Epithelial cell of alveolus of lung (primary cell): ENCODE measurements around the gene KLHDC3. TPM values are rescaled to one million over a fixed set of nuclear protein-coding genes. Genes with fewer than 3 reads are reported as not detected.

ENCODE experiments used
- total RNA-seq: library from RNA; depleted of rRNA; stranded (reverse); fragments of >200 nt; gene quantifications from 2 replicates; pipeline ENCODE4 v1.2.1, GENCODE V29; 2015

Gene KLHDC3
- 90.9 and 103 TPM in 2 replicates for total RNA-seq

GRCh38 chr6:43013843-43014433 is at the start of gene KLHDC3, which contains the start of gene MEA1:
Gene KLHDC3, plus strand, starts transcription at chr6:43014249. Its CDS starts 2,944 bp downstream, at chr6:43017193.
Gene MEA1, minus strand, starts transcription at chr6:43013946. Its CDS starts 133 bp downstream, at chr6:43013813.

GRCh38 chr6:42978839-42979522 is 35.1 kb upstream of the KLHDC3 start, which contains the start of gene PEX6:
Gene PEX6, minus strand, starts transcription at chr6:42979181. Its CDS starts 31 bp downstream, at chr6:42979150.

GRCh38 chr6:42984001-42984923 is 29.8 kb upstream of the KLHDC3 start, which contains the start of gene PPP2R5D:
Gene PPP2R5D, plus strand, starts transcription at chr6:42984570. Its CDS starts 108 bp downstream, at chr6:42984678.

GRCh38 chr6:43021270-43022047 is 7.4 kb downstream of the KLHDC3 start, which contains the start of gene RRP36:
Gene RRP36, plus strand, starts transcription at chr6:43021623. Its CDS starts 32 bp downstream, at chr6:43021655.

GRCh38 chr6:43053545-43054205 is 39.6 kb downstream of the KLHDC3 start, which contains the start of gene CUL7:
Gene CUL7, minus strand, starts transcription at chr6:43053851. Its CDS starts 1,063 bp downstream, at chr6:43052788.

GRCh38 chr6:43059168-43060033 is 45.4 kb downstream of the KLHDC3 start, which contains the start of the genes KLC4 and MRPL2:
Gene KLC4, plus strand, starts transcription at chr6:43059631. Its CDS starts 1,705 bp downstream, at chr6:43061336.
Gene MRPL2, minus strand, starts transcription at chr6:43059434. Its CDS starts 53 bp downstream, at chr6:43059381.

Other genes with a start within 250 kb of the KLHDC3 start
- 3.7 and 6.5 TPM in 2 replicates for gene BICRAL, start 232.2 kb upstream of the KLHDC3 start, total RNA-seq
- 104 and 121 TPM in 2 replicates for gene RPL7L1, start 134.6 kb upstream of the KLHDC3 start, total RNA-seq
- gene PTCRA, start 98.2 kb upstream of the KLHDC3 start, total RNA-seq = not detected in 2 replicates
- gene CNPY3, start 84.8 kb upstream of the KLHDC3 start, total RNA-seq = 30.5 and 54.6 TPM in 2 replicates
- not detected in 2 replicates for gene GNMT, start 53.5 kb upstream of the KLHDC3 start, total RNA-seq
- gene PEX6, start 35.1 kb upstream of the KLHDC3 start, total RNA-seq = 16.5 and 60.2 TPM in 2 replicates
- gene PPP2R5D, start 29.7 kb upstream of the KLHDC3 start, total RNA-seq = 40.9 and 50.6 TPM in 2 replicates
- 43.7 and 94.3 TPM in 2 replicates for gene MEA1, start 303 bp upstream of the KLHDC3 start, total RNA-seq
- gene RRP36, start 7.4 kb downstream of the KLHDC3 start, total RNA-seq = 56.5 and 88.6 TPM in 2 replicates
- 32.7 and 38.7 TPM in 2 replicates for gene CUL7, start 39.6 kb downstream of the KLHDC3 start, total RNA-seq
- 35.9 and 41.3 TPM in 2 replicates for gene MRPL2, start 45.2 kb downstream of the KLHDC3 start, total RNA-seq
- 11.2 and 14.7 TPM in 2 replicates for gene KLC4, start 45.4 kb downstream of the KLHDC3 start, total RNA-seq
- gene PTK7, start 62.1 kb downstream of the KLHDC3 start, total RNA-seq = 144 and 240 TPM in 2 replicates
- gene SRF, start 157.0 kb downstream of the KLHDC3 start, total RNA-seq = 15.6 and 33.6 TPM in 2 replicates
- 12.2 and 15.9 TPM in 2 replicates for gene CUL9, start 167.9 kb downstream of the KLHDC3 start, total RNA-seq
- gene DNPH1, start 215.2 kb downstream of the KLHDC3 start, total RNA-seq = 103 and 117 TPM in 2 replicates
- gene TTBK1, start 229.2 kb downstream of the KLHDC3 start, total RNA-seq = not detected in 2 replicates